Keratinocyte (primary cell): ENCODE results near the gene GLRX2. TPM values are rescaled to one million over a fixed set of nuclear protein-coding genes. Genes with fewer than 3 reads are reported as not detected.
A peak's percentile ranks its signal among the peaks of the same experiment; 100 is the strongest.

ENCODE experiments used
- DNase-seq: peaks from one replicate; pipeline ENCODE4 v3.0.0-alpha.2; 2011; ENCODE audit warnings: low read depth, missing footprints, low spot score
- FAIRE-seq: peaks from 2 replicates; lab custom pipeline; 2011; peaks lifted over from hg19 to GRCh38; lab: Jason Lieb, UNC
- H2AFZ ChIP-seq: 2 replicates; pipeline ENCODE4 v1.6.0; 2012; ENCODE audit warnings: low read length, control low read depth, inconsistent platforms; ENCODE audit not compliant: control insufficient read depth
- H3K27ac ChIP-seq: 2 replicates; pipeline ENCODE4 v1.5.1; 2011; ENCODE audit warnings: low read length; ENCODE audit not compliant: control insufficient read depth, insufficient read depth
- H3K27me3 ChIP-seq: 3 replicates; pipeline ENCODE4 v1.6.0; 2011; ENCODE audit warnings: low read length; ENCODE audit not compliant: control insufficient read depth, insufficient read depth; ENCODE audit errors: extremely low read depth
- H3K36me3 ChIP-seq, 2 experiments: 2 replicates in 1 of 2; 3 replicates in 1 of 2; pipeline ENCODE4 v1.5.1; 2011; ENCODE audit warnings: low read length in 2 of 2, mild to moderate bottlenecking in 1 of 2; ENCODE audit not compliant: control insufficient read depth in 2 of 2, insufficient read depth in 2 of 2; ENCODE audit errors: extremely low read depth in 1 of 2
- H3K4me1 ChIP-seq: 3 replicates; pipeline ENCODE4 v1.5.1; 2011; ENCODE audit warnings: low read length; ENCODE audit not compliant: control insufficient read depth, insufficient read depth; ENCODE audit errors: extremely low read depth
- H3K4me2 ChIP-seq: 3 replicates; pipeline ENCODE4 v1.6.0; 2011; ENCODE audit warnings: low read depth, low read length; ENCODE audit not compliant: control insufficient read depth, insufficient read depth; ENCODE audit errors: extremely low read depth
- H3K4me3 ChIP-seq, 3 experiments: fragments of 200-600 bp in 1 of 3; sonication (generic) in 1 of 3; 2 replicates in 2 of 3; 3 replicates in 1 of 3; pipeline ENCODE4 v1.5.1; 2011 to 2016; ENCODE audit warnings: low read length in 3 of 3, mild to moderate bottlenecking in 3 of 3, control low read depth in 2 of 3, inconsistent platforms in 1 of 3, low read depth in 1 of 3, mixed read lengths in 1 of 3, mixed run types in 1 of 3, moderate library complexity in 1 of 3; ENCODE audit not compliant: control insufficient read depth in 2 of 3, insufficient read depth in 2 of 3; ENCODE audit errors: extremely low read depth in 1 of 3
- H3K79me2 ChIP-seq: 2 replicates; pipeline ENCODE4 v1.6.0; 2012; ENCODE audit warnings: low read length; ENCODE audit not compliant: control insufficient read depth, insufficient read depth
- H3K9ac ChIP-seq: 3 replicates; pipeline ENCODE4 v1.6.0; 2011; ENCODE audit warnings: low read length; ENCODE audit not compliant: control insufficient read depth, insufficient read depth; ENCODE audit errors: extremely low read depth
- H3K9me1 ChIP-seq: 3 replicates; pipeline ENCODE4 v1.6.0; 2011; ENCODE audit warnings: low read length; ENCODE audit not compliant: control insufficient read depth, insufficient read depth; ENCODE audit errors: extremely low read depth
- H3K9me3 ChIP-seq: 2 replicates; pipeline ENCODE4 v1.5.1; 2012; ENCODE audit warnings: low read depth, low read length; ENCODE audit not compliant: control insufficient read depth
- H4K20me1 ChIP-seq: 3 replicates; pipeline ENCODE4 v1.6.0; 2011; ENCODE audit warnings: low read length; ENCODE audit not compliant: control insufficient read depth, insufficient read depth; ENCODE audit errors: extremely low read depth
- CTCF ChIP-seq, 3 experiments: IDR thresholded peaks in 1 of 3; conservative IDR thresholded peaks in 1 of 3; optimal IDR thresholded peaks in 1 of 3; 2 replicates in 2 of 3; 3 replicates in 1 of 3; pipeline versions ENCODE3 to v1.5.1; 2011; ENCODE audit warnings: low read length in 3 of 3, mild to moderate bottlenecking in 3 of 3, moderate library complexity in 2 of 3, control low read depth in 1 of 3, inconsistent platforms in 1 of 3; ENCODE audit not compliant: insufficient read depth in 2 of 3; ENCODE audit errors: extremely low read depth in 1 of 3
- EZH2 ChIP-seq: IDR thresholded peaks from one replicate; pipeline ENCODE4 v1.6.1; 2012; ENCODE audit warnings: inconsistent platforms, mild to moderate bottlenecking, low read length, moderate library complexity
- dilution Hi-C: fragments of 300-500 bp; cut with MboI; formaldehyde crosslinking; loops from one replicate; pipeline ENCODE4 v1.7.0; 2020; ENCODE audit warnings: low sequenced_read_pairs; ENCODE audit not compliant: extremely low pct_ligation_motif_present
- polyA plus RNA-seq, 5 experiments: library from polyadenylated mRNA; depleted of rRNA in 3 of 5; stranded (reverse) in 3 of 5; stranded (forward) in 1 of 5; unstranded in 1 of 5; fragments of >200 nt; gene quantifications; 1 replicate in 1 of 5; 2 replicates in 3 of 5; 3 replicates in 1 of 5; pipeline versions ENCODE4 v1.2.1 to v1.2.3, GENCODE V29; 2011 to 2012; ENCODE audit warnings: missing spikeins in 2 of 5, low read depth in 1 of 5, low replicate concordance in 1 of 5

The GLRX2 gene
- polyA plus RNA-seq, 1 donor (not counting 4 experiments of a cell fraction or from before 2014, with no cell fraction given) = 29.2 TPM

GRCh38 chr1:193060938-193061337, 44.3 kb downstream of the GLRX2 start:
- H3K9me1 ChIP-seq = no peaks in the 10 kb centered on the region
- peak overlapping the region; percentile 74 to 98 (median 82) for H3K4me3 ChIP-seq
- peaks cover 87% of the 10 kb centered on the region for H3K79me2 ChIP-seq
- H3K4me1 ChIP-seq = peaks cover 18% of the 10 kb centered on the region
- no peak for DNase-seq
- no peaks in the 10 kb centered on the region for H3K9me3 ChIP-seq
- TF ChIP-seq EZH2 (no peak), CTCF (optimal IDR thresholded peaks at IDR 0.05 in 1 of 3, IDR thresholded peaks at IDR 0.05 in 1 of 3, conservative IDR thresholded peaks at IDR 0.05 in 1 of 3; ENCODE audit: extremely low read depth in 1 of 3, insufficient read depth in 2 of 3, low read length in 3 of 3) (no peak)
- no peak for FAIRE-seq
- H4K20me1 ChIP-seq = no peaks in the 10 kb centered on the region
- H3K27ac ChIP-seq = peak overlapping the region; percentile 94
- peak overlapping the region; percentile 29 for H2AFZ ChIP-seq
- dilution Hi-C loops = no loop called here
- no peaks in the 10 kb centered on the region for H3K27me3 ChIP-seq
- H3K36me3 ChIP-seq = peaks cover 0 to 3% of the 10 kb centered on the region in 2 experiments
- H3K9ac ChIP-seq = peak overlapping the region; percentile 98
- H3K4me2 ChIP-seq = peak overlapping the region; percentile 99

GRCh38 chr1:193060406-193060805, 44.8 kb downstream of the GLRX2 start:
- H3K79me2 ChIP-seq = peaks cover 85% of the 10 kb centered on the region
- H3K4me2 ChIP-seq = peak overlapping the region; percentile 99
- peak overlapping the region; percentile 98 for H3K9ac ChIP-seq
- H2AFZ ChIP-seq = no peak overlapping the region
- H3K4me3 ChIP-seq = peak overlapping the region; percentile 74 to 98 (median 82)
- peaks cover 18% of the 10 kb centered on the region for H3K4me1 ChIP-seq
- H3K36me3 ChIP-seq = peaks cover 0 to 3% of the 10 kb centered on the region in 2 experiments
- no peak for FAIRE-seq
- H3K9me1 ChIP-seq = no peaks in the 10 kb centered on the region
- no peaks in the 10 kb centered on the region for H3K27me3 ChIP-seq
- H3K9me3 ChIP-seq = no peaks in the 10 kb centered on the region
- no peak for DNase-seq
- H3K27ac ChIP-seq = peak overlapping the region; percentile 94
- no peaks in the 10 kb centered on the region for H4K20me1 ChIP-seq
- TF ChIP-seq CTCF (optimal IDR thresholded peaks at IDR 0.05 in 1 of 3, IDR thresholded peaks at IDR 0.05 in 1 of 3, conservative IDR thresholded peaks at IDR 0.05 in 1 of 3; ENCODE audit: extremely low read depth in 1 of 3, insufficient read depth in 2 of 3, low read length in 3 of 3) = no peak
- TF ChIP-seq EZH2 = no peak
- dilution Hi-C loops = no loop called here
